Type B pancreatic cell (in vitro differentiated cells): ENCODE data around the gene ZC3H6. TPM values are rescaled to one million over a fixed set of nuclear protein-coding genes. Genes with fewer than 3 reads are reported as not detected.

ENCODE experiments used
- DNase-seq: peaks from one replicate; pipeline ENCODE4 v3.0.0; 2021; ENCODE audit warnings: mixed read lengths; ENCODE audit not compliant: unreplicated experiment; ENCODE audit errors: extremely low spot score
- H3K27ac Mint-ChIP-seq: 2 replicates; pipeline ENCODE4 v1.8.0; 2021; ENCODE audit warnings: mild to moderate bottlenecking, mixed read lengths
- H3K27me3 Mint-ChIP-seq: 2 replicates; pipeline ENCODE4 v1.8.0; 2021; ENCODE audit warnings: mixed read lengths
- H3K36me3 Mint-ChIP-seq: 2 replicates; pipeline ENCODE4 v1.8.0; 2021; ENCODE audit warnings: mixed read lengths
- H3K4me1 Mint-ChIP-seq: one replicate; pipeline ENCODE4 v1.8.0; 2021; ENCODE audit warnings: mixed read lengths; ENCODE audit not compliant: unreplicated experiment
- H3K4me3 Mint-ChIP-seq: 2 replicates; pipeline ENCODE4 v1.8.0; 2021; ENCODE audit warnings: mild to moderate bottlenecking, mixed read lengths
- H3K9me3 Mint-ChIP-seq: 2 replicates; pipeline ENCODE4 v1.8.0; 2021; ENCODE audit warnings: mixed read lengths
- total RNA-seq: library from RNA; stranded (reverse); gene quantifications from 2 replicates; pipeline ENCODE4 v1.2.1, GENCODE V29; 2021; ENCODE audit warnings: low replicate concordance
- TF ChIP-seq, protein P1 (sequence below): fragments of 200-600 bp; sonication (generic); conservative IDR thresholded peaks from 2 replicates; pipeline ENCODE4 v1.5.0; 2021; ENCODE audit warnings: antibody characterized with exemption, mild to moderate bottlenecking

The ZC3H6 gene
- total RNA-seq, 1 donor from 2014 or later, result 10.1 TPM

DNA sequence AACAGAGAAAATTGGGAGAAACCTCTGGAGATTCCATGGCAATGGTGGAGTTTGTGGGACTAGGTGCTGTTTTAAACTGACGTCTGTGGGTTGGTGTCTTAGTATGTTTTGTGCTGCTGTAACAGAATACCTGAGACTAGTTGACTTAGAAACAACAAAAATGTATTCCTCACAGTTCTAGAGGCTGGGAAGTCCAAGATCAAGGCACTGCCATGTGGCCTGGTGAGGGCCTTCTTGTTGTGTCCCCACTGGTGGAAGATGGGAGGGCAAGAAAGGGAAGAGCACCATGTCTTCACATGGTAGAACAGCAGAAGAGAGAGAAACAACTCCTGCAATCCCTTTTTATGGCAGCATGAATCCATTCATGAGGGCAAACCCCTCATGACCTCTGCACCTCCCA lies 6.8 kb upstream of the ZC3H6 start:
- Mint-ChIP-seq H3K9me3 (no peaks in the 10 kb centered on the region), H3K4me3 (no peak overlapping the region), H3K27ac (no peak overlapping the region), H3K27me3 (no peaks in the 10 kb centered on the region), H3K4me1 (peaks cover 11% of the 10 kb centered on the region), H3K36me3 (no peaks in the 10 kb centered on the region)
- TF ChIP-seq, protein P1, sequence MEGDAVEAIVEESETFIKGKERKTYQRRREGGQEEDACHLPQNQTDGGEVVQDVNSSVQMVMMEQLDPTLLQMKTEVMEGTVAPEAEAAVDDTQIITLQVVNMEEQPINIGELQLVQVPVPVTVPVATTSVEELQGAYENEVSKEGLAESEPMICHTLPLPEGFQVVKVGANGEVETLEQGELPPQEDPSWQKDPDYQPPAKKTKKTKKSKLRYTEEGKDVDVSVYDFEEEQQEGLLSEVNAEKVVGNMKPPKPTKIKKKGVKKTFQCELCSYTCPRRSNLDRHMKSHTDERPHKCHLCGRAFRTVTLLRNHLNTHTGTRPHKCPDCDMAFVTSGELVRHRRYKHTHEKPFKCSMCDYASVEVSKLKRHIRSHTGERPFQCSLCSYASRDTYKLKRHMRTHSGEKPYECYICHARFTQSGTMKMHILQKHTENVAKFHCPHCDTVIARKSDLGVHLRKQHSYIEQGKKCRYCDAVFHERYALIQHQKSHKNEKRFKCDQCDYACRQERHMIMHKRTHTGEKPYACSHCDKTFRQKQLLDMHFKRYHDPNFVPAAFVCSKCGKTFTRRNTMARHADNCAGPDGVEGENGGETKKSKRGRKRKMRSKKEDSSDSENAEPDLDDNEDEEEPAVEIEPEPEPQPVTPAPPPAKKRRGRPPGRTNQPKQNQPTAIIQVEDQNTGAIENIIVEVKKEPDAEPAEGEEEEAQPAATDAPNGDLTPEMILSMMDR, result no peak
- DNase-seq, result no peak

DNA sequence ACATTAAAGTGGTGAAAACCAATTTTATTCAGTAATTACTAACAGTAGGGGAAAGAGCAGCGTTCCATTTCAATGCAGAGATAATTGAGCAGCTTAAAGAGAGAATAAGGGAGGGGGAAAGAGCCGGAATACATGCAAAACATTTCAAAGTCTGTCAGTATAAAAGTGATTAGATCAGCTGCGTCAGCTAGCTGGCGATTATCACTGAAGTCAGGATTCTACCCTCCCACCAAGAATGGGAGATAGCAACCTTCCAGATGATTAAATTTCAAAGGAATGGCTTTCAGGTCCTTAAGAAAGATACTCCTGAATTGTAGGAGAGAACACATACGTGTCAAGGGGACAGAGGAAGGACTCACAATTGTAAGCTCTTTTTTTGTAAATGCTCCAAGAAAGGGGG lies 2.7 kb upstream of the ZC3H6 start:
- H3K9me3 Mint-ChIP-seq, result no peaks in the 10 kb centered on the region
- H3K4me1 Mint-ChIP-seq, result peaks cover 16% of the 10 kb centered on the region
- no peaks in the 10 kb centered on the region for H3K27me3 Mint-ChIP-seq
- H3K4me3 Mint-ChIP-seq, result peak overlapping the region; percentile 14
- DNase-seq, result no peak
- no peaks in the 10 kb centered on the region for H3K36me3 Mint-ChIP-seq
- no peak overlapping the region for H3K27ac Mint-ChIP-seq
- TF ChIP-seq, protein P1, result no peak

DNA sequence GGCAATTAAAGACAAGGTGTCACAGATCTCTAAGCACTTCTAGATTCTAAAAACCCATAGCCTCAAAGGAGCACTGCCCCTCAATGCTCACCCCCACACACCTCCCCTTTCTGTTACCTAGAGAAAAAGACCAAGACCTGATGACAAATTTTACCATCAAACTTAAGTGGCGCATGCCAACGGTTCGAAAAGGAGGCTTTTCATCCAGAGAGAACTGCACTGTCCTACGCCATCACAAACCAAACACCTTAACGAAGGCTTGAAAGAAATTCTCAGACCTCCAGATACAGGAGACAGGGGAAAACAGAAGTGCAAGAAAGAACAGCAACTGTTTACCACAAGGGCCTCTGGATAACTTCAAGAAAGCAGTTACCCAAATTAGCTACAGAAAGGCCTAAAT lies 2.0 kb upstream of the ZC3H6 start:
- TF ChIP-seq, protein P1, result no peak
- Mint-ChIP-seq H3K4me1 (peaks cover 16% of the 10 kb centered on the region), H3K27ac (no peak overlapping the region), H3K4me3 (peak overlapping the region; percentile 64), H3K27me3 (no peaks in the 10 kb centered on the region), H3K36me3 (no peaks in the 10 kb centered on the region), H3K9me3 (no peaks in the 10 kb centered on the region)
- DNase-seq, result no peak

DNA sequence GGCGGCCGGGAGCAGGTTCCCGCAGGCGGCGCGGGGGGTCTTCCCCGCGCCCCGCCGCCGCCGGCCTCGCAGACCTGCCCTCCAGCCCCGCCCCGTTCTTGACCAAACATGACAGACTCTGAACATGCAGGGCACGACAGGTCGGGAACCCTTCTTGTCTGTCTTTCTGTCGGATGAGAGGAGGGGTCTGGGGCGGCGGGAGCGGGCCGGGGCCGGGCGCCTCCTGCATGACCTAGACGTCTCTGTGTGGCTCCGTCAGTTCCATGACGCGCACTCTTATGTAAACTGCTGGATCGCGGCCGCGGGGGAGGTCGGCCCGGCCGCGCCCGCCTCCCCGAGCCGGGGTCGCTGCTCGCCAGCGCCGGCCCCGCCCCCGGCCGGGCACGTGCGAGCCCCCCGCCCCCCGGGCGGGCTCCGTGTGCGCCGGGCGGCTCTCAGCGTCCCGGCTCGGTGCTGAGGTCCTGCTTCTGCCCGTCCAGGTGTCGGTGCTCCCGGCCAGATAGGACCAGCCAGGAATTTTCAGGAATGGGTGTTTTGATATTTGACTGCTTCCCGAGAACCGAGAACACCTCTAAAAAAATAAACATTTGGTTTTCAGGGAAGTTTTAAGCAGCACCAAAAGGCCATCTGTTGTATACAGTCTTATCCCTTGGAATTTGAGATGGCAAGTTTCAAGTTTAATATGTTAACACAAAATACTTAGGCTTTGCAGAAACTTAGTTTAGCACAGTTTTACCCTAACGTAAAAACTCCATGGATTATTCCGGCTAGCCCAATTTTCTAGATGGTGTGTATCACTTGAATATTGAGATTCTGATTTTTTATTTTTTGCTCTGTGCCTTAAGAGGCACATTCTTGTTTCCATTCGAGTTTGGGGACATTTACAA lies 733 bp downstream of the ZC3H6 start:
- peak overlapping the region; percentile 93 for H3K4me3 Mint-ChIP-seq
- H3K27me3 Mint-ChIP-seq, result no peaks in the 10 kb centered on the region
- H3K27ac Mint-ChIP-seq, result peak overlapping the region; percentile 96
- H3K36me3 Mint-ChIP-seq, result no peaks in the 10 kb centered on the region
- H3K4me1 Mint-ChIP-seq, result peaks cover 16% of the 10 kb centered on the region
- no peaks in the 10 kb centered on the region for H3K9me3 Mint-ChIP-seq
- TF ChIP-seq, protein P1, result no peak
- peak; percentile 84 for DNase-seq

DNA sequence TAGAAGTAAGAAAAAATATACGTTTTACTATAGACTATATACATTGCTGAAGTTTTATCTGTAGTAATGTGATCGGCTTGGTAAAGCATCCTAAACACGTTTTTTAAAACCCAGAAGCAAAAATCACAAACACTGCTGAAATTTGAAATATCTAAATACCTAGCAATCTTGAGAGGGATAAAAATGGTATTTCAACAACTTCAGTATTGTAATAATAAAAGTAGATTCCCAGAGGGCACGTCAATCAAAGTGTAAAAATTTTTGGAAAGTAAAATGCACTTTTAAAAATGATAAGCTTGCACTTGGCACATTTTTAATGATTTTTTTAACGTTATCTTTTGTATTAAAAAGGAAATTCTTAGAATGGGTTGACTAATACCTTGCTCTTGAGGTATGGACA lies 1.6 kb downstream of the ZC3H6 start:
- Mint-ChIP-seq H3K27me3 (no peaks in the 10 kb centered on the region), H3K36me3 (no peaks in the 10 kb centered on the region), H3K27ac (no peak overlapping the region), H3K9me3 (no peaks in the 10 kb centered on the region), H3K4me3 (peak overlapping the region; percentile 87), H3K4me1 (peaks cover 16% of the 10 kb centered on the region)
- no peak for DNase-seq
- TF ChIP-seq, protein P1, result no peak
